Activated CD4-positive, alpha-beta T cell treated with anti-CD3 and anti-CD28 coated beads for 4 hours (primary cell): ENCODE results near the gene ZNF148.

ENCODE experiments used
- DNase-seq, 2 donors: peaks; one replicate each; pipeline ENCODE4 v3.0.0-alpha.2; 2020

ZNF148 gene

GRCh38 chr3:125213364-125213755, 161.8 kb downstream of the ZNF148 start:
- DNase-seq: no peak

GRCh38 chr3:125212509-125213363, 162.4 kb downstream of the ZNF148 start, which contains the start of gene SLC12A8:
Gene SLC12A8 (minus strand): TSS chr3:125212748. CDS start chr3:125211349, 1,399 bp downstream.
- no peak for DNase-seq

GRCh38 chr3:125212091-125212508, 163.0 kb downstream of the ZNF148 start:
- no peak for DNase-seq

GRCh38 chr3:125211523-125212090, 163.5 kb downstream of the ZNF148 start:
- no peak for DNase-seq

- no peak for DNase-seq
Observed at GRCh38 chr3:125207949-125208568, 167.1 kb downstream of the ZNF148 start.

GRCh38 chr3:125207507-125207906, 167.6 kb downstream of the ZNF148 start:
- DNase-seq: no peak

- DNase-seq: no peak
Observed at GRCh38 chr3:125206934-125207333, 168.2 kb downstream of the ZNF148 start.

GRCh38 chr3:125203731-125204130, 171.4 kb downstream of the ZNF148 start:
- no peak for DNase-seq

GRCh38 chr3:125202197-125202596, 172.9 kb downstream of the ZNF148 start:
- DNase-seq: no peak

- no peak for DNase-seq
Observed at GRCh38 chr3:125200731-125201139, 174.4 kb downstream of the ZNF148 start.

GRCh38 chr3:125194849-125195601, 180.1 kb downstream of the ZNF148 start:
- no peak for DNase-seq

- no peak for DNase-seq
Observed at GRCh38 chr3:125194061-125194848, 180.9 kb downstream of the ZNF148 start.

- DNase-seq: no peak
Observed at GRCh38 chr3:125192190-125193035, 182.7 kb downstream of the ZNF148 start.

GRCh38 chr3:125191730-125192129, 183.4 kb downstream of the ZNF148 start:
- no peak for DNase-seq

GRCh38 chr3:125191256-125191655, 183.9 kb downstream of the ZNF148 start:
- DNase-seq: no peak

- DNase-seq: no peak
Observed at GRCh38 chr3:125190786-125191185, 184.3 kb downstream of the ZNF148 start.

GRCh38 chr3:125189378-125190165, 185.6 kb downstream of the ZNF148 start:
- DNase-seq: no peak

- no peak for DNase-seq
Observed at GRCh38 chr3:125188955-125189354, 186.2 kb downstream of the ZNF148 start.

- no peak for DNase-seq
Observed at GRCh38 chr3:125187599-125187910, 187.6 kb downstream of the ZNF148 start.

GRCh38 chr3:125186800-125187598, 188.1 kb downstream of the ZNF148 start:
- no peak for DNase-seq
